AG09319 (cell line): ENCODE measurements around the gene SPINK2.

ENCODE experiments used
- DNase-seq: peaks from one replicate; pipeline ENCODE4 v3.0.0-alpha.2; 2010; ENCODE audit warnings: low read depth; ENCODE audit errors: extremely low read depth
- CTCF ChIP-seq: IDR thresholded peaks from 2 replicates; pipeline ENCODE4 v1.5.1; 2011; ENCODE audit warnings: low read depth, mild to moderate bottlenecking, inconsistent platforms, low read length, moderate library complexity

SPINK2 gene

GRCh38 chr4:56828784-56829535 is 7.5 kb upstream of the SPINK2 start:
- TF ChIP-seq CTCF, result no peak
- no peak for DNase-seq

- no peak for TF ChIP-seq CTCF
- no peak for DNase-seq
Measured at GRCh38 chr4:56823933-56824600, 2.6 kb upstream of the SPINK2 start.

- no peak for DNase-seq
- TF ChIP-seq CTCF, result no peak
Measured at GRCh38 chr4:56818797-56819196, 2.7 kb downstream of the SPINK2 start.

GRCh38 chr4:56817840-56818491 is 3.5 kb downstream of the SPINK2 start:
- no peak for DNase-seq
- TF ChIP-seq CTCF, result no peak

- TF ChIP-seq CTCF, result no peak
- DNase-seq, result no peak
Measured at GRCh38 chr4:56806666-56807065, 14.8 kb downstream of the SPINK2 start.

GRCh38 chr4:56804551-56804950 is 16.9 kb downstream of the SPINK2 start:
- no peak for TF ChIP-seq CTCF
- DNase-seq, result no peak

GRCh38 chr4:56803471-56803870 is 18.0 kb downstream of the SPINK2 start:
- no peak for DNase-seq
- no peak for TF ChIP-seq CTCF
